ENCODE measurements around the gene PTF1A.

PTF1A gene

DNA sequence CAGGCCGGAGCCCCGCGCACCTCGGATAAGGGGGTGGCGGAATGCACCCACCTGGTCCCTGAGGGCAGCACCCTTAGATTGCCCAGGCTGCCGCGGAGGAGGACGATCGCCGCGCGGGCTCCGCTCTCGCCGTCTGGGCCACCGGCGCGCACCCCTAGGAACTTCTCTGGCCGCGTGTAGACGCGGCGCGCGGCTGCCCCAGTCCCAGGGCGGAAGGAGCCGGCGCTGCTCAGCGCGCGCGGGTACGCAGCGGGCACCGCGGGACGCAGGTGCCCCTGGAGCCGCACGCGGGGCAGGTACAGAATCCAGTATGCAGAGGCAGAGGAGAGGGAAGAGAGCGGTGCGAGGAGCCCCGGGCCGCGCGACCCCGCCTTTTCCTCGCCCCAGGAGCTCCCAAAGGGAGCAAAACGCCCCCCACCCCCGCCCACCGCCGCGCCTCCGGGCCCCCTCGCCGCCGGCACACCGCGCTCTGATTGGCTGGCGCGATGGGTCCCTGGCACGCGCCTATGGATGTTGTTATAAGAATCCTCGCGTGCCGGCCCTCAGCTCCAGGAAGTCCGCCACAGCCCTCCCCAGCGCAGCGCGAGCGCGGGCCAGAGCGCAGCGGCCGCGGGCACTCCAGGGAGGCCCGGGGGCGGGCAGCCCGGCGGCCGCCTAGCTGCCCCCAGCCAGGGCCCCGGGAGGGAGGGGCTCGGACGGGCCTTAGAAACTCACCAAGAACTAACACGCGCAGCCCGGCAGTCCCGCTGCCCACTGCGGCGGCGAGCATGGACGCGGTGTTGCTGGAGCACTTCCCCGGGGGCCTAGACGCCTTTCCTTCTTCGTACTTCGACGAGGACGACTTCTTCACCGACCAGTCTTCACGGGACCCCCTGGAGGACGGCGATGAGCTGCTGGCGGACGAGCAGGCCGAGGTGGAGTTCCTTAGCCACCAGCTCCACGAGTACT, at the start of gene PTF1A:
TSS of gene PTF1A (plus strand) at position 549 of the 948 bp plus-strand sequence. CDS start at position 768, 219 bp downstream.
- DNase-seq (ENCODE audit: insufficient read length, low spot score) (no peak), FAIRE-seq (no peak)
- TF ChIP-seq POLR2A (IDR thresholded peaks at IDR 0.05; ENCODE audit: low read depth, low read length) = no peak

GRCh38 chr10:23146258-23146657, 45.9 kb upstream of the PTF1A start:
- FAIRE-seq (no peak), DNase-seq (ENCODE audit: insufficient read length, low spot score) (no peak)
- no peak for TF ChIP-seq POLR2A (IDR thresholded peaks at IDR 0.05; ENCODE audit: low read depth, low read length)

GRCh38 chr10:23147035-23147434, 45.1 kb upstream of the PTF1A start:
- FAIRE-seq = no peak
- DNase-seq (ENCODE audit: insufficient read length, low spot score) = no peak
- no peak for TF ChIP-seq POLR2A (IDR thresholded peaks at IDR 0.05; ENCODE audit: low read depth, low read length)

DNA sequence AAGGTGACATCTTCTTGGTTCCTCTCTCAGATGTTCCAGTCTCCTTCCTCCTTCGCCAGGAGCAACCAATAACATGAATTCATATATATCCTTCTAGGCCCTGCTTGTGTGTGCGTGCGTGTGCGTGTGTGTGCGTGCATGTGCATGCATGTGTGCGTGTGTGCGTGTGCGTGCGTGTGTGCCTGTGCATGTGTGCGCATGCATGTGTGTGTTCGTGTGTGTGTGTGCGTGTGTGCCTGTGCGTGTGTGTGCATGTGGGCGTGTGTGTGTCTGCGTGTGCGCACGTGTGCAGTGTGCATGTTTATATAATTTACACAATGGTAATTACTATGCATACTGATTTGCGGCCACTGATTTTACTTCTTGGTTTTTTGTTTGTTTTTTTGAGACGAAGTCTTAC, 43.9 kb upstream of the PTF1A start:
- no peak for DNase-seq (ENCODE audit: insufficient read length, low spot score)
- no peak for FAIRE-seq
- TF ChIP-seq POLR2A (IDR thresholded peaks at IDR 0.05; ENCODE audit: low read depth, low read length) = no peak

GRCh38 chr10:23150091-23150490, 42.0 kb upstream of the PTF1A start:
- no peak for FAIRE-seq
- no peak for TF ChIP-seq POLR2A (IDR thresholded peaks at IDR 0.05; ENCODE audit: low read depth, low read length)

GRCh38 chr10:23150610-23151009, 41.5 kb upstream of the PTF1A start:
- TF ChIP-seq POLR2A (IDR thresholded peaks at IDR 0.05; ENCODE audit: low read depth, low read length) = no peak
- DNase-seq (ENCODE audit: insufficient read length, low spot score) = no peak
- FAIRE-seq = no peak

More at GRCh38 chr10:23150091-23150490, 42.0 kb upstream of the PTF1A start:
- DNase-seq (ENCODE audit: insufficient read length, low spot score) = no peak

DNA sequence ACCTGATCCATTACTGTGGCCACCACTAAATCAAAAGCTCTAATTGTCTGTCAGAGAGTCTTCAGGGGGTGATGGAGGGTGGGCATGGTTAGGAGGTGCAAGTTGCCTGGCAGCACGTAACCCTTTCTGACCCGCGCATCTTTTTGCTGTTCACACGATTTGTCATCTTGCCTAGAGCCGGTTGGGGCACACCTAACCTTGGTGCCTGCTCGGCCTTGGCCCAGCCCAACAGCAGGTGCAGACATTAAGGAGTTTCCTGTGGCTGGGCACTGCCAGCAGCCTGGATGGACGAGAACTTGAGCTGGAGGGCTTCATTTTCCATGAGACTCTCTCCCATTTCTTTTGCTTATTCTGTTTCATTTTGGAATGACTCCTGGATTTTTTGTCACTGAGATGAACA, 41.0 kb upstream of the PTF1A start:
- FAIRE-seq (no peak), DNase-seq (ENCODE audit: insufficient read length, low spot score) (no peak)
- no peak for TF ChIP-seq POLR2A (IDR thresholded peaks at IDR 0.05; ENCODE audit: low read depth, low read length)

- FAIRE-seq (no peak), DNase-seq (ENCODE audit: insufficient read length, low spot score) (no peak)
- TF ChIP-seq POLR2A (IDR thresholded peaks at IDR 0.05; ENCODE audit: low read depth, low read length) = no peak
Observed at GRCh38 chr10:23155169-23155568, 36.9 kb upstream of the PTF1A start.

- FAIRE-seq = no peak
- no peak for TF ChIP-seq POLR2A (IDR thresholded peaks at IDR 0.05; ENCODE audit: low read depth, low read length)
- no peak for DNase-seq (ENCODE audit: insufficient read length, low spot score)
Observed at GRCh38 chr10:23156447-23157150, 35.5 kb upstream of the PTF1A start.

- DNase-seq (ENCODE audit: insufficient read length, low spot score) = no peak
- no peak for TF ChIP-seq POLR2A (IDR thresholded peaks at IDR 0.05; ENCODE audit: low read depth, low read length)
- FAIRE-seq = no peak
Observed at GRCh38 chr10:23157239-23157681, 34.9 kb upstream of the PTF1A start.

DNA sequence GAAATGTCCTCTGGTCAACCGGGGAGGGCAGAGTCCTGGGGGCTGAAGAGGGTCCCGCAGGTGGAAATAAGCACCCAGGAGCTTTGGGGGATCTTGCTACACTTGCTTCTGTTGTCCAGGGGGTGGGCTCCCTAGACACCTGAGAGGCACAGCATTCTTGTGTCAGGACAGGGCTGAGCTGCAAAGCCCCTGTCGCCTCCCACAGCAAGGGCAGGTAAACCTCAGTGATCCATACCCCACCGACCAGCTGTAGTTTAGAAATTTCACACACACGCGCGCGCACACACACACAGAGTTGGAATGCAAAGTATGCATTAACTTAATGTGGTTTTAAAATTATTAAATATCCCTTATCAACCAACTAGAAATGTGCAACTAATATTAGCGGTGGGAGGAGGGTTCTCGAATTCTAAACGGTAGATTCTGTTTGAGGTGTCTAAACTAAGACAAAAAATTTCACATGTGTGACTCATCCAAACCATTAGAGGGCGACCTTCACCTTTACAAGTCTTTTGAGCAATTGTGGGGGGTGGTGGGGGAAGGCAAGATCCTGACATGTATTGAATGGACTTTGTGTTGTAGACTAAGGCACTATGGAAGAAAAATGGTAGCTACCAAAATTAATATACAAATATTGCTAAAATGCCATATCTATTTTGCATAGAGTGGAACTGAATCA, 34.3 kb upstream of the PTF1A start:
- FAIRE-seq = no peak
- peak; percentile 26 for DNase-seq (ENCODE audit: insufficient read length, low spot score)
- no peak for TF ChIP-seq POLR2A (IDR thresholded peaks at IDR 0.05; ENCODE audit: low read depth, low read length)

DNA sequence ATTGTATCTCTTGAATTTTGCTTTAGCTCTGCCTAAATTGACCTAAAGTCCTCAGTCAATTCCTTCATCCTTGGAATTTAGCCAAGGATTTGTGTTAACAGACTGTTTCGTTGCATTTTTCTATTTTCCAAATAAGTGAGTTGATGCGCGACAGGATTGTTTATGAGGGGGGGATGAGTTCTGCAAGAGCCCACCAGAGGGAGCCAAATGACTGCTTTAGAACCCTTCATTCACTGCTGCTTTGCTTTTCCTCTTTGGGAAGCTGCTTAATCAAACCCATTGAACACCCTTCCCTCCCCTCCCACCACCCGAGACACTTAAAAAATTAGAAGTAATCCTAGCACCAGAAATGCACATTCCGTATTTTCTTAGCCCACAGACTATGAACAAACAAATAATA, 33.7 kb upstream of the PTF1A start:
- DNase-seq (ENCODE audit: insufficient read length, low spot score) (peak; percentile 43), FAIRE-seq (no peak)
- TF ChIP-seq POLR2A (IDR thresholded peaks at IDR 0.05; ENCODE audit: low read depth, low read length) = no peak

- DNase-seq (ENCODE audit: insufficient read length, low spot score) (no peak), FAIRE-seq (no peak)
- no peak for TF ChIP-seq POLR2A (IDR thresholded peaks at IDR 0.05; ENCODE audit: low read depth, low read length)
Observed at GRCh38 chr10:23171232-23171876, 20.8 kb upstream of the PTF1A start.
